Neural cell (in vitro differentiated cells): ENCODE data around the gene PRADC1. TPM values are rescaled to one million over a fixed set of nuclear protein-coding genes. Genes with fewer than 3 reads are reported as not detected.

ENCODE experiments used
- H2AFZ ChIP-seq: fragments of 200-600, 300-800 bp; sonication (generic), shearing (Covaris generic); 2 replicates; pipeline ENCODE4 v1.6.0; 2014; ENCODE audit warnings: low read depth, mild to moderate bottlenecking, antibody characterized with exemption, low read length, moderate library complexity
- H3F3A ChIP-seq: fragments of 200-600 bp; shearing (Covaris generic); 2 replicates; pipeline ENCODE4 v1.6.1; 2016; ENCODE audit warnings: mild to moderate bottlenecking, moderate library complexity, mixed read lengths, antibody characterized with exemption, low read length; ENCODE audit not compliant: insufficient read depth, poor library complexity, severe bottlenecking
- H3K27ac ChIP-seq: fragments of 200-600, 300-800 bp; sonication (generic), shearing (Covaris generic); 2 replicates; pipeline ENCODE4 v1.5.1; 2014; ENCODE audit warnings: mild to moderate bottlenecking, low read length, moderate library complexity
- H3K27me3 ChIP-seq: fragments of 300-800, 200-600 bp; sonication (generic), shearing (Covaris generic); 2 replicates; pipeline ENCODE4 v1.6.0; 2014; ENCODE audit warnings: mild to moderate bottlenecking, low read depth, low read length, moderate library complexity; ENCODE audit not compliant: insufficient read depth
- H3K36me3 ChIP-seq: fragments of 300-800, 200-600 bp; sonication (generic), shearing (Covaris generic); 2 replicates; pipeline ENCODE4 v1.5.1; 2014; ENCODE audit warnings: mild to moderate bottlenecking, antibody characterized with exemption, low read length, moderate library complexity; ENCODE audit not compliant: insufficient read depth
- H3K4me2 ChIP-seq: fragments of 300-800, 200-600 bp; sonication (generic), shearing (Covaris generic); 2 replicates; pipeline ENCODE4 v1.6.0; 2014; ENCODE audit warnings: mild to moderate bottlenecking, low read length
- H3K4me3 ChIP-seq: fragments of 300-800, 200-600 bp; sonication (generic), shearing (Covaris generic); 2 replicates; pipeline ENCODE4 v1.5.1; 2014; ENCODE audit warnings: mild to moderate bottlenecking, low read length, moderate library complexity
- H3K79me2 ChIP-seq: fragments of 200-600 bp; shearing (Covaris generic); replicated peaks from 2 replicates; pipeline ENCODE4 v1.6.0; 2014; ENCODE audit warnings: mild to moderate bottlenecking, low read length, moderate library complexity; ENCODE audit not compliant: insufficient read depth
- H3K9ac ChIP-seq: fragments of 300-800, 200-600 bp; sonication (generic), shearing (Covaris generic); 2 replicates; pipeline ENCODE4 v1.6.1; 2016; ENCODE audit warnings: mild to moderate bottlenecking, low read length, mixed read lengths
- H3K9me2 ChIP-seq: fragments of 200-600 bp; shearing (Covaris generic); 2 replicates; pipeline ENCODE4 v1.6.1; 2016; ENCODE audit warnings: mild to moderate bottlenecking, low read length, mixed read lengths; ENCODE audit not compliant: insufficient read depth
- H3K9me3 ChIP-seq: fragments of 200-600, 300-800 bp; sonication (generic), shearing (Covaris generic); 2 replicates; pipeline ENCODE4 v1.6.1; 2016; ENCODE audit warnings: mild to moderate bottlenecking, mixed run types, low read length, moderate library complexity, mixed read lengths
- H4K20me1 ChIP-seq: fragments of 200-600 bp; shearing (Covaris generic); 2 replicates; pipeline ENCODE4 v1.6.1; 2016; ENCODE audit warnings: mild to moderate bottlenecking, mixed run types; ENCODE audit not compliant: insufficient read depth
- EP300 ChIP-seq: fragments of 450-650 bp; conservative IDR thresholded peaks from 2 replicates; pipeline ENCODE4 v1.6.1; 2014; ENCODE audit warnings: antibody characterized with exemption, mild to moderate bottlenecking, moderate library complexity; ENCODE audit not compliant: poor library complexity, severe bottlenecking
- EZH2 ChIP-seq: fragments of 200-600, 300-800 bp; shearing (Covaris generic), sonication (generic); IDR thresholded peaks from 2 replicates; pipeline ENCODE4 v1.6.1; 2014; ENCODE audit warnings: antibody characterized with exemption, low read length, borderline replicate concordance, mild to moderate bottlenecking; ENCODE audit not compliant: insufficient read depth, poor library complexity, severe bottlenecking
- MXI1 ChIP-seq: fragments of 450-650 bp; conservative IDR thresholded peaks from 2 replicates; pipeline ENCODE4 v1.6.1; 2014; ENCODE audit warnings: antibody characterized with exemption, mild to moderate bottlenecking; ENCODE audit not compliant: poor library complexity, severe bottlenecking
- POLR2AphosphoS5 ChIP-seq: IDR thresholded peaks from 2 replicates; pipeline ENCODE4 v1.6.1; 2012
- RAD21 ChIP-seq: fragments of 450-650 bp; conservative IDR thresholded peaks from 2 replicates; pipeline ENCODE4 v1.6.1; 2014; ENCODE audit warnings: antibody characterized with exemption, mild to moderate bottlenecking, moderate library complexity
- SMC3 ChIP-seq: fragments of 450-650 bp; conservative IDR thresholded peaks from 2 replicates; pipeline ENCODE4 v1.6.1; 2014; ENCODE audit warnings: antibody characterized with exemption, mild to moderate bottlenecking, moderate library complexity; ENCODE audit not compliant: poor library complexity
- TAF1 ChIP-seq: IDR thresholded peaks from 2 replicates; pipeline ENCODE4 v1.6.1; 2012; ENCODE audit warnings: low read depth
- polyA plus RNA-seq: library from polyadenylated mRNA; depleted of rRNA; stranded (reverse); fragments of >200 nt; gene quantifications from 2 replicates; pipeline ENCODE4 v1.2.3, GENCODE V29; 2014
- TF ChIP-seq, protein P1 (sequence below): IDR thresholded peaks from 2 replicates; pipeline ENCODE4 v1.6.1; 2012; ENCODE audit warnings: borderline replicate concordance
- TF ChIP-seq, protein P2 (sequence below): fragments of 450-650 bp; IDR thresholded peaks from 2 replicates; pipeline ENCODE4 v1.5.1; 2014; ENCODE audit warnings: antibody characterized with exemption, mild to moderate bottlenecking, moderate library complexity; ENCODE audit not compliant: poor library complexity, severe bottlenecking

The PRADC1 gene
- polyA plus RNA-seq, 1 donor from 2014 or later = 36.5 TPM

DNA sequence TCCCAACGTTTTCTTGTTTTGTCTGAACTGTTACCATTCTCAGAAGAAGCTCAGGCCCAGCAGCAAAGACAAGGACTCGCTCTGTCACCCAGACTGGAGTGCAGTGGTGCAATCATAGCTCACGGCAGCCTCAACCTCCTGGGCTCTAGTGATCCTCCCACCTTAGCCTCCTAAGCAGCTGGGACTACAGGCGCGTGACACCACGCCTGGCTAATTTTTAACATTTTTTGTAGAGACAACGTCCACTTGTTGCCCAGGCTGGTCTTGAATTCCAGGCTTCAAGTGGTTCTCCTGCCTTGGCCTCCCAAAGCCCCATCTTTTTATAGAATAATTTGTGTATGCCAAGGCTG is 21.0 kb downstream of the PRADC1 start:
- no peaks in the 10 kb centered on the region for H3K9me3 ChIP-seq
- no peaks in the 10 kb centered on the region for H3K9me2 ChIP-seq
- H3K27ac ChIP-seq = no peak overlapping the region
- no peak overlapping the region for H3K4me2 ChIP-seq
- H3K4me3 ChIP-seq = no peak overlapping the region
- no peaks in the 10 kb centered on the region for H3K79me2 ChIP-seq
- no peaks in the 10 kb centered on the region for H3F3A ChIP-seq
- no peaks in the 10 kb centered on the region for H4K20me1 ChIP-seq
- H2AFZ ChIP-seq = no peak overlapping the region
- no peaks in the 10 kb centered on the region for H3K27me3 ChIP-seq
- TF ChIP-seq RAD21 (no peak), SMC3 (no peak), EZH2 (no peak), POLR2AphosphoS5 (no peak), EP300 (no peak), TAF1 (no peak), MXI1 (no peak)
- TF ChIP-seq, protein P1, sequence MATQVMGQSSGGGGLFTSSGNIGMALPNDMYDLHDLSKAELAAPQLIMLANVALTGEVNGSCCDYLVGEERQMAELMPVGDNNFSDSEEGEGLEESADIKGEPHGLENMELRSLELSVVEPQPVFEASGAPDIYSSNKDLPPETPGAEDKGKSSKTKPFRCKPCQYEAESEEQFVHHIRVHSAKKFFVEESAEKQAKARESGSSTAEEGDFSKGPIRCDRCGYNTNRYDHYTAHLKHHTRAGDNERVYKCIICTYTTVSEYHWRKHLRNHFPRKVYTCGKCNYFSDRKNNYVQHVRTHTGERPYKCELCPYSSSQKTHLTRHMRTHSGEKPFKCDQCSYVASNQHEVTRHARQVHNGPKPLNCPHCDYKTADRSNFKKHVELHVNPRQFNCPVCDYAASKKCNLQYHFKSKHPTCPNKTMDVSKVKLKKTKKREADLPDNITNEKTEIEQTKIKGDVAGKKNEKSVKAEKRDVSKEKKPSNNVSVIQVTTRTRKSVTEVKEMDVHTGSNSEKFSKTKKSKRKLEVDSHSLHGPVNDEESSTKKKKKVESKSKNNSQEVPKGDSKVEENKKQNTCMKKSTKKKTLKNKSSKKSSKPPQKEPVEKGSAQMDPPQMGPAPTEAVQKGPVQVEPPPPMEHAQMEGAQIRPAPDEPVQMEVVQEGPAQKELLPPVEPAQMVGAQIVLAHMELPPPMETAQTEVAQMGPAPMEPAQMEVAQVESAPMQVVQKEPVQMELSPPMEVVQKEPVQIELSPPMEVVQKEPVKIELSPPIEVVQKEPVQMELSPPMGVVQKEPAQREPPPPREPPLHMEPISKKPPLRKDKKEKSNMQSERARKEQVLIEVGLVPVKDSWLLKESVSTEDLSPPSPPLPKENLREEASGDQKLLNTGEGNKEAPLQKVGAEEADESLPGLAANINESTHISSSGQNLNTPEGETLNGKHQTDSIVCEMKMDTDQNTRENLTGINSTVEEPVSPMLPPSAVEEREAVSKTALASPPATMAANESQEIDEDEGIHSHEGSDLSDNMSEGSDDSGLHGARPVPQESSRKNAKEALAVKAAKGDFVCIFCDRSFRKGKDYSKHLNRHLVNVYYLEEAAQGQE = no peak
- TF ChIP-seq, protein P2, sequence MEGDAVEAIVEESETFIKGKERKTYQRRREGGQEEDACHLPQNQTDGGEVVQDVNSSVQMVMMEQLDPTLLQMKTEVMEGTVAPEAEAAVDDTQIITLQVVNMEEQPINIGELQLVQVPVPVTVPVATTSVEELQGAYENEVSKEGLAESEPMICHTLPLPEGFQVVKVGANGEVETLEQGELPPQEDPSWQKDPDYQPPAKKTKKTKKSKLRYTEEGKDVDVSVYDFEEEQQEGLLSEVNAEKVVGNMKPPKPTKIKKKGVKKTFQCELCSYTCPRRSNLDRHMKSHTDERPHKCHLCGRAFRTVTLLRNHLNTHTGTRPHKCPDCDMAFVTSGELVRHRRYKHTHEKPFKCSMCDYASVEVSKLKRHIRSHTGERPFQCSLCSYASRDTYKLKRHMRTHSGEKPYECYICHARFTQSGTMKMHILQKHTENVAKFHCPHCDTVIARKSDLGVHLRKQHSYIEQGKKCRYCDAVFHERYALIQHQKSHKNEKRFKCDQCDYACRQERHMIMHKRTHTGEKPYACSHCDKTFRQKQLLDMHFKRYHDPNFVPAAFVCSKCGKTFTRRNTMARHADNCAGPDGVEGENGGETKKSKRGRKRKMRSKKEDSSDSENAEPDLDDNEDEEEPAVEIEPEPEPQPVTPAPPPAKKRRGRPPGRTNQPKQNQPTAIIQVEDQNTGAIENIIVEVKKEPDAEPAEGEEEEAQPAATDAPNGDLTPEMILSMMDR = no peak
- H3K36me3 ChIP-seq = no peaks in the 10 kb centered on the region
- H3K9ac ChIP-seq = no peak overlapping the region

DNA sequence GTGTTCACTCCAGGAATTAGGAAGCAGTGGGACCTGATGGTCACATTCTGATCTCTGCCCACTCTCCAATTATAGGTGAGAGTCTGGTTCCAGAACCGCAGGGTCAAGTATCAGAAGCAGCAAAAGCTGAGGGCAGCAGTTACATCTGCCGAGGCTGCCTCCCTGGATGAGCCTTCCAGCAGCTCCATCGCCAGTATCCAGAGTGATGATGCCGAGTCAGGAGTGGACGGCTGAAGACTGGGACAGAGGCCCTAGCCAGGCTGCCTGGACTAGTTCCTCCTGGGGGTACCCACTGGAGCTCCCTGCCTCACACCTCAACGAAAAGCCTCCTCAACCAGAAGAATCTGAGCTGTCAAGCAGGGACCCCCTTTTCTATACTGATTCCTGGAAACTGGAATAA is 22.3 kb downstream of the PRADC1 start:
- H3K36me3 ChIP-seq = no peaks in the 10 kb centered on the region
- H3K9me2 ChIP-seq = no peaks in the 10 kb centered on the region
- TF ChIP-seq EP300 (no peak), MXI1 (no peak), EZH2 (no peak), TAF1 (no peak), RAD21 (no peak), SMC3 (no peak), POLR2AphosphoS5 (no peak)
- TF ChIP-seq, protein P2 = no peak
- TF ChIP-seq, protein P1 = no peak
- no peak overlapping the region for H2AFZ ChIP-seq
- H3F3A ChIP-seq = no peaks in the 10 kb centered on the region
- no peaks in the 10 kb centered on the region for H3K79me2 ChIP-seq
- no peak overlapping the region for H3K9ac ChIP-seq
- peaks cover under 1% of the 10 kb centered on the region for H3K27me3 ChIP-seq
- no peaks in the 10 kb centered on the region for H4K20me1 ChIP-seq
- H3K4me2 ChIP-seq = no peak overlapping the region
- H3K9me3 ChIP-seq = no peaks in the 10 kb centered on the region
- H3K4me3 ChIP-seq = no peak overlapping the region
- H3K27ac ChIP-seq = no peak overlapping the region
